Stimulated activated naive CD8-positive, alpha-beta T cell treated with anti-CD3 and anti-CD28 coated beads, Interleukin-15, amount 100 ng/mL, for 72 hours (primary cell): ENCODE data around the gene NR6A1.

ENCODE experiments used
- ATAC-seq: fragments of 150-1000 bp; cut with Tn5 transposase; 2 replicates; pipeline ENCODE4 v1.10.0; 2021; ENCODE audit warnings: mild to moderate bottlenecking, moderate library complexity
- DNase-seq, 2 donors: peaks; one replicate each; pipeline ENCODE4 v3.0.0; 2021 to 2022
- H3K27ac Mint-ChIP-seq, 2 donors: one replicate each; pipeline ENCODE4 v1.8.0; 2022; ENCODE audit warnings: mild to moderate bottlenecking in 2 of 2, mixed read lengths in 2 of 2, moderate library complexity in 2 of 2
- H3K27me3 Mint-ChIP-seq: one replicate; pipeline ENCODE4 v1.8.0; 2022; ENCODE audit warnings: mixed read lengths
- H3K4me1 Mint-ChIP-seq: one replicate; pipeline ENCODE4 v1.8.0; 2022; ENCODE audit warnings: mild to moderate bottlenecking, mixed read lengths
- H3K4me3 Mint-ChIP-seq, 2 donors: one replicate each; pipeline ENCODE4 v1.8.0; 2022; ENCODE audit warnings: mild to moderate bottlenecking in 2 of 2, mixed read lengths in 2 of 2, moderate library complexity in 1 of 2
- H3K9me3 Mint-ChIP-seq, 2 donors: one replicate each; pipeline ENCODE4 v1.8.0; 2022; ENCODE audit warnings: mixed read lengths in 2 of 2

Gene NR6A1

DNA sequence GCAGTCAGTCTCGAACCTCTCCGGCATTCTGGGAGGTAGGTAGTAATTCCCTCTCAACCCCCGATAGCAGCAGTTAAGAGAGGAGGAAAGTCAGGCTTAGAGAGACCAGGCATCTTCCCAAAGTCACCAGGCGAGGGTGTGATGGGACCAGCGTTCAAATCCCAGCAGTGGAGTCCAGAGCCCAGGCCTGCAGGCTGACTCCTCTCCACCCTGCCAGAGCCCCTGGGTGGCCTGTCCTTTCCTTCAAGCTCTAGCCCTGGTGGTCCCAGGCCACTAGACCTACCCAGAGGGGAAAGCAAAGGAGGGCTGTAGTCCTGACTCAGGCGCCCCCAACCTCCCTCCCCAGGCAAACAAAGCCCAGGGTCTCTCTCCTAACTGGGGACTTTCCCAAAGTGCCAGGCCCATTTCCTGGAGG, 259.7 kb downstream of the NR6A1 start:
- DNase-seq (no peak), ATAC-seq (no peak)
- H3K27me3 Mint-ChIP-seq, result peaks cover 7% of the 10 kb centered on the region
- H3K9me3 Mint-ChIP-seq, result no peaks in the 10 kb centered on the region
- no peak overlapping the region for H3K27ac Mint-ChIP-seq
- H3K4me3 Mint-ChIP-seq, result no peak overlapping the region
- no peaks in the 10 kb centered on the region for H3K4me1 Mint-ChIP-seq

DNA sequence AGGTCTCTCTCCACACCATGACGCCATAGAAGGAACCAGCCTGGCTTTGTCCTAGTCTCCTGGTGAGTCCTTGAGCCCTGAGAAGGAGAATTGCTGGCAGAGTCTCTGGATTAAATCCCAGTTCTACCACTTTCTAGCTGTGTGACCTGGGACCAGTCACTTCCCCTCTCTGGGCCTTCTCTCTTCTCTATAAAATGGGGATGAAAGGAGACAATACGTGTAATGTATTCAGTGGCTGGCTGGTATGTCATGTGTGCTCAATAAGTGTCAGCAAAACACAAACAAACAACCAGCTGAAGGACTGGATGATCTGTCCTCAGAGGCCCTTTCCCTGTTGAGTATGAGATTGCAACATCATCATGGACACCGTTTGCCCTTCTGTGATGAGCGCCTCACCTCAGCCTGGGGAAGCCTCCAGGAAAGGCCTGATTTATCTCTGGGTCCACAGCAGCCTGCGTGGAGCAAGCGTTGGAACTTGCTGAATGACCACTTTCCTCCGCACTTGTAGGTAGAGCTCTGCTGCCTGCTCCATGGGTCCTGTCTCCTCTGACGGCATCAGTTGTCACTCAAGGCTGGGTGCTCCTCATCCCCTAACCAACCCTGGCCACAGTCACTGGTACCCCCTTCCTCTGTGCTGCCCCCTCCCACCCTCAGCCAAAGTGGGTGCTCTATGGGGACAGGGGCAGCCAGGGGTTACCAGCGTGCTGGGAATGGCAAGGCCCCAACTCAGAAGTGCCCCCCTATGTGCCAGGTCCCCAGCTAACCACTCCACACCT, 260.3 kb downstream of the NR6A1 start:
- ATAC-seq, result no peak
- Mint-ChIP-seq H3K27ac (no peak overlapping the region), H3K4me1 (no peaks in the 10 kb centered on the region), H3K27me3 (peaks cover 13% of the 10 kb centered on the region), H3K4me3 (no peak overlapping the region), H3K9me3 (no peaks in the 10 kb centered on the region)
- no peak for DNase-seq

- H3K4me3 Mint-ChIP-seq, result no peak overlapping the region
- peaks cover 38% of the 10 kb centered on the region for H3K27me3 Mint-ChIP-seq
- ATAC-seq (no peak), DNase-seq (no peak)
- no peak overlapping the region for H3K27ac Mint-ChIP-seq
- peaks cover 8% of the 10 kb centered on the region for H3K4me1 Mint-ChIP-seq
- no peaks in the 10 kb centered on the region for H3K9me3 Mint-ChIP-seq
Observed at GRCh38 chr9:124507880-124508423, 263.2 kb downstream of the NR6A1 start.

DNA sequence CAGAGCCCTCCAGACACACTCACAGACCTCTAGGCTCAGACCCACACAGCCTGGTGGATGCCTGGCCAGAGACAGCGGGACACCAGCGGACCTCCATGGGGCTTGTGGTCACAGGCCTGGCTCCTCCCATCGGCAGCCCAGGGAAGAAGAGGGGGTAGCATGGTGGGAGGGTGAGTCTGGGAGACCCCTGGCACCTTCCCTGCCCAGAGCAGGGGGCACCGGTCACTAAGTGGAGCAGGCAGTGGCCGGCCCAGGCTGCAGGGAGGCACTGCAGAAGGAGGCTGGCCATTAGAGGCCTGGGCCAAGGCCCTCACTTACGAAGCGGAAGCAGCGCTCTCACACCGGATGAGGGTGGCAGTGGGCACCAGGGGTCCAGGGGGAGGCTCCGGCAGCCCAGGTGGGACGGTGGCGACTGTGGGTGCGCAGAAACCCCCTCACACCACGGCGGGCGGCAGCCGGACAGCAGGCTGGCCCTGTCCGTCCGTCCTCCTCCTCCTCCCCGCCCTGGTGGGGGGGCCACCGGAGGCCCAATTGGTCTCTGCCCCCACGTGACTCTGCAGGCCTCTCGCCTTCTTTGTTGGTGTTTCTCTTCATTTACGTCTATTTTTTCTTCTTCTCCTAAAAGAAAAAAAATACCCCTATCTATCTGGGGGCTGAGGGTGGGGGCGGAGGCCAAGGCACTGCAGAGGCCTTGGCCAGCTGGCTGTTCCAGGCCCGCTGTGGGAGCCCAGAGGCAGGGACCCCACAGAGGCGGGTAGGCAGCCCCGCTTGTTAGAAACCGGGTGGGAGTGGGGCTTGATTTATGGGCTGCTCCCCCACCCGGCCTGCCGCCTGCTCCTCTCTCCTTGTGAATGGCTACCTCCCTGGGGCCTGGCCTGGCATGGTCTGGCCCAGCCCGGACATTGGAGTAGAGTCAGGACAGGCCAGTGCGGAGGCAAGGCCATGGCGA, 263.9 kb downstream of the NR6A1 start, which contains the start of gene NR5A1:
Gene NR5A1 (minus strand): TSS at position 469 of the 949 bp plus-strand sequence. CDS start 4,004 bp downstream, outside the sequence.
- Mint-ChIP-seq H3K27ac (no peak within 1 kb of the TSS), H3K27me3 (peaks cover 44% of the 10 kb centered on the region), H3K4me1 (peaks cover 8% of the 10 kb centered on the region), H3K9me3 (no peaks in the 10 kb centered on the region), H3K4me3 (no peak within 1 kb of the TSS)
- DNase-seq (no peak), ATAC-seq (no peak)

GRCh38 chr9:124506433-124506832, 264.7 kb downstream of the NR6A1 start:
- Mint-ChIP-seq H3K4me1 (peaks cover 8% of the 10 kb centered on the region), H3K9me3 (no peaks in the 10 kb centered on the region), H3K27me3 (peaks cover 52% of the 10 kb centered on the region), H3K4me3 (no peak overlapping the region), H3K27ac (no peak overlapping the region)
- ATAC-seq (no peak), DNase-seq (no peak)

- Mint-ChIP-seq H3K4me3 (no peak overlapping the region), H3K9me3 (no peaks in the 10 kb centered on the region), H3K4me1 (peaks cover 11% of the 10 kb centered on the region), H3K27ac (no peak overlapping the region), H3K27me3 (peaks cover 52% of the 10 kb centered on the region)
- ATAC-seq, result no peak
- no peak for DNase-seq
Observed at GRCh38 chr9:124505901-124506346, 265.2 kb downstream of the NR6A1 start.

- DNase-seq (no peak), ATAC-seq (peak; percentile 22)
- peak overlapping the region; percentile 17 to 32 for H3K4me3 Mint-ChIP-seq
- no peaks in the 10 kb centered on the region for H3K9me3 Mint-ChIP-seq
- H3K27me3 Mint-ChIP-seq, result peaks cover 52% of the 10 kb centered on the region
- peaks cover 15% of the 10 kb centered on the region for H3K4me1 Mint-ChIP-seq
- H3K27ac Mint-ChIP-seq, result no peak overlapping the region
Observed at GRCh38 chr9:124505006-124505900, 265.9 kb downstream of the NR6A1 start.

- Mint-ChIP-seq H3K4me3 (no peak overlapping the region), H3K27me3 (peaks cover 52% of the 10 kb centered on the region), H3K9me3 (no peaks in the 10 kb centered on the region), H3K27ac (no peak overlapping the region), H3K4me1 (peaks cover 19% of the 10 kb centered on the region)
- no peak for DNase-seq
- ATAC-seq, result peak; percentile 28
Observed at GRCh38 chr9:124504530-124505005, 266.5 kb downstream of the NR6A1 start.

DNA sequence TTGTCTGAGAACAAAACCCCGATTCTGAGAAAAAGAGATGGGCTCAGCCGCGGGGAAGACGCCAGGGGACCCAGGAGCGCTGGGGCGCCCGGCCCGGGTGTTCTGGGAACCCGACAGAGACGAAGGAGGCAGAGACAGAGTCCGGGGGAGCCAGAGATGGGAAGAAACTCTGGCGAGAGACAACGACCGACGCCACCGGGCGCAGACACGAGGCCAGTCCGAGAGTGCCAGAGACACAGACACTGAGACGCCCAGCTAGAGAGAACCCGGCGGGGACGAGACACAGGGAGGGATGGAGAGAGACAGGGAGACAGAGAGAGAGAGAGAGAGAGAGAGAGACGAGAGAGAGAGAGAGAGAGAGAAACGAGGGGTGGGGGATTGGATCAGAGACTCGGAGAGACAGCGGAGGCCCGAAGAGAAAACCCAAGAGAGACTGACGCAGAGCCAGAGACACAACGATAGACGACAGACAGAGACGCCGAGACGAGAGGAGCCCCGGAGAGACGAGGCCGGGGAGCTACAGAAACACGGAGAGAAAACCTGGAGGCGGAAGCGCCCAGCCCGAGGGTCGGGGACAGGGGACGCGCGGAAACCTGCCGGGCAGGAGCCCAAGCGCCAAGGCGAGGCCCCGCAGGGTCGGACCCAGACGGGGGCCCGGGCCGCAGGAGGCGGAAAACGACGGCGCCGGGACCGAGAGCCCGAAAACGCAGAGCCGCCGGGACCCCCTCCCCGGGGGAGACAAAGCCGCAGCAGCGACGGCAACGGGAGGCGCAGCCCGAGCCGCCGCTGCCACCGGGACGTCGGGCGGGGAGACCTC, 267.2 kb downstream of the NR6A1 start:
- H3K27ac Mint-ChIP-seq, result peak overlapping the region; percentile 10 to 83
- peaks cover 52% of the 10 kb centered on the region for H3K27me3 Mint-ChIP-seq

GRCh38 chr9:124502711-124503702, 268.1 kb downstream of the NR6A1 start:
- H3K9me3 Mint-ChIP-seq, result no peaks in the 10 kb centered on the region
- DNase-seq (no peak), ATAC-seq (peak; percentile 27)
- peaks cover 27% of the 10 kb centered on the region for H3K4me1 Mint-ChIP-seq
- peak overlapping the region; percentile 80 to 96 for H3K4me3 Mint-ChIP-seq
- no peak overlapping the region for H3K27ac Mint-ChIP-seq
- H3K27me3 Mint-ChIP-seq, result peaks cover 52% of the 10 kb centered on the region

More for the DNA sequence above, 267.2 kb downstream of the NR6A1 start:
- Mint-ChIP-seq H3K4me1 (peaks cover 25% of the 10 kb centered on the region), H3K4me3 (peak overlapping the region; percentile 80 to 96), H3K9me3 (no peaks in the 10 kb centered on the region)
- no peak for DNase-seq
- peak; percentile 2 for ATAC-seq

GRCh38 chr9:124501771-124502320, 269.3 kb downstream of the NR6A1 start:
- peaks cover 37% of the 10 kb centered on the region for H3K4me1 Mint-ChIP-seq
- no peaks in the 10 kb centered on the region for H3K9me3 Mint-ChIP-seq
- H3K27ac Mint-ChIP-seq, result no peak overlapping the region
- H3K27me3 Mint-ChIP-seq, result peaks cover 49% of the 10 kb centered on the region
- ATAC-seq, result no peak
- no peak overlapping the region for H3K4me3 Mint-ChIP-seq
- DNase-seq, result no peak

DNA sequence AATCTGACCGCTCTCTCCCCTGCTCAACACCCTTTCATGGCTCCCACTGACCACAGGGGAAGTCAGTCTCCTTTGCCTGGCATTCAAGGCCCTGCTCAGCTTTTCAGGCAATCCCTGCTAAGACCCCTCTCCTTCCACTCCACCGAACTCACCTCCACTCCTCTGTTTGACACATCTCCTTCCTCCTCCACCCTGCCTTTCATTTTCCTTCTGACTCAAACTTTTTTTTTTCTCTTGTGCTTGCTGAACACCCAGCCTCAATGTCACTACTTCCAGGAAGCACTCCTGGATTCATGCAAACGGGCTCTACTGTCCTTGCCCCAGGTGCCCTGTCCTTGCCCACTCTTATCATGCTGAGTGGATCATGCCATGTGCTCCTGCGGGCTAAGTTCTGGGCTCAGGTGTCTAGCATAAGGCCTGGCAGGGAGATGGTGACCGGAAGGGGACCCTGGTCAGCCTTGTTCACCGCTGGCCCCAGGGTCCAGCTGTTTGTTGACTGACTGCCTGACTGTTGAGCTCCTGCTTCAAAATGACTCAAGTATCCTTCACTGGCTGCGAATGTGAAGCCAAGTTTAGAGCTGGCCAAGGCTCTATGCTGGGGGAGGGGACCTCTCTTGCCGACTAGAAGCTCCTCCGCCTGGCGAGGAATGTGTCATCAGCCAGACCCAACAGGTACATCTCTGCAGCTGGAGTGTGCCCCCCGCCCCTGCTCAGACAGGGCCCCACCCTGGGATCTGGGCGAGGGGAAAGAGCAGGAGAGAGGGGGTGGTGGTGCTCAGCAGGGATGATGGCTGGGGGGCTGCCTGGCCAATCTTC, 270.1 kb downstream of the NR6A1 start:
- H3K9me3 Mint-ChIP-seq, result no peaks in the 10 kb centered on the region
- peaks cover 46% of the 10 kb centered on the region for H3K4me1 Mint-ChIP-seq
- peaks cover 41% of the 10 kb centered on the region for H3K27me3 Mint-ChIP-seq
- DNase-seq (no peak), ATAC-seq (no peak)
- no peak overlapping the region for H3K4me3 Mint-ChIP-seq
- H3K27ac Mint-ChIP-seq, result no peak overlapping the region
